Measurements from ENCODE around the gene ATG13.

- TF ChIP-seq CTCF (IDR thresholded peaks at IDR 0.05) (no peak), POLR2AphosphoS5 (IDR thresholded peaks at IDR 0.05) (no peak), POLR2A (IDR thresholded peaks at IDR 0.05) (no peak)
These were observed 45.0 kb downstream of the ATG13 start for GRCh38 chr11:46662366-46662765.
